HK-2 (cell line): ENCODE results near the gene FNIP1.
"Not testable (repeated sequence)": the region's sequence is repeated elsewhere in the genome, so short reads cannot be mapped to it uniquely, and the experiment has no call there.

Experiments
- DNase-seq: peaks from one replicate; pipeline ENCODE4 v3.0.0-alpha.2; 2018; ENCODE audit not compliant: unreplicated experiment

The FNIP1 gene

GRCh38 chr5:131749723-131750470 is 46.9 kb downstream of the FNIP1 start:
- DNase-seq, result no peak

GRCh38 chr5:131749138-131749537 is 47.7 kb downstream of the FNIP1 start:
- DNase-seq, result no peak

GRCh38 chr5:131747180-131748105 is 49.4 kb downstream of the FNIP1 start:
- no peak for DNase-seq

- no peak for DNase-seq
Measured at GRCh38 chr5:131746423-131746822, 50.4 kb downstream of the FNIP1 start.

- DNase-seq, result no peak
Measured at GRCh38 chr5:131745703-131746102, 51.1 kb downstream of the FNIP1 start.

GRCh38 chr5:131745155-131745554 is 51.7 kb downstream of the FNIP1 start:
- DNase-seq, result no peak

- no peak for DNase-seq
Measured at GRCh38 chr5:131740477-131740876, 56.3 kb downstream of the FNIP1 start.

GRCh38 chr5:131735393-131735792 is 61.4 kb downstream of the FNIP1 start:
- no peak for DNase-seq

- not testable (repeated sequence) for DNase-seq
Measured at GRCh38 chr5:131734939-131735338, 61.9 kb downstream of the FNIP1 start.

- not testable (repeated sequence) for DNase-seq
Measured at GRCh38 chr5:131729292-131729691, 67.5 kb downstream of the FNIP1 start.

GRCh38 chr5:131724089-131724488 is 72.7 kb downstream of the FNIP1 start:
- DNase-seq, result not testable (repeated sequence)

GRCh38 chr5:131720714-131721113 is 76.1 kb downstream of the FNIP1 start:
- DNase-seq, result no peak

- DNase-seq, result no peak
Measured at GRCh38 chr5:131719564-131719963, 77.3 kb downstream of the FNIP1 start.

GRCh38 chr5:131718487-131719014 is 78.3 kb downstream of the FNIP1 start:
- DNase-seq, result no peak

- not testable (repeated sequence) for DNase-seq
Measured at GRCh38 chr5:131717164-131717563, 79.7 kb downstream of the FNIP1 start.

GRCh38 chr5:131716650-131717049 is 80.2 kb downstream of the FNIP1 start:
- DNase-seq, result no peak

- DNase-seq, result no peak
Measured at GRCh38 chr5:131710391-131710790, 86.4 kb downstream of the FNIP1 start.

GRCh38 chr5:131709043-131709442 is 87.8 kb downstream of the FNIP1 start:
- no peak for DNase-seq

GRCh38 chr5:131706281-131706680 is 90.5 kb downstream of the FNIP1 start:
- DNase-seq, result no peak

- no peak for DNase-seq
Measured at GRCh38 chr5:131694926-131695325, 101.9 kb downstream of the FNIP1 start.

- DNase-seq, result no peak
Measured at GRCh38 chr5:131693894-131694293, 102.9 kb downstream of the FNIP1 start.

- no peak for DNase-seq
Measured at GRCh38 chr5:131685516-131686171, 111.2 kb downstream of the FNIP1 start.
